GM12878 (cell line): ENCODE measurements around the gene ERAL1. TPM values are rescaled to one million over a fixed set of nuclear protein-coding genes. Genes with fewer than 3 reads are reported as not detected.
A peak's percentile ranks its signal among the peaks of the same experiment; 100 is the strongest.

Source experiments
- CHD4 ChIP-seq: fragments of 200-600 bp; sonication (generic); IDR thresholded peaks from 2 replicates; pipeline ENCODE4 v1.6.1; 2016; ENCODE audit warnings: mild to moderate bottlenecking
- E4F1 ChIP-seq: fragments of 450-650 bp; IDR thresholded peaks from 2 replicates; pipeline ENCODE4 v1.6.1; 2018; ENCODE audit warnings: borderline replicate concordance, mild to moderate bottlenecking; ENCODE audit not compliant: partially characterized antibody
- JUNB ChIP-seq: IDR thresholded peaks from 2 replicates; pipeline ENCODE4 v1.6.1; 2016; ENCODE audit warnings: antibody characterized with exemption, mild to moderate bottlenecking
- MLLT1 ChIP-seq: fragments of 450-650 bp; IDR thresholded peaks from 2 replicates; pipeline ENCODE4 v1.6.1; 2016; ENCODE audit warnings: mild to moderate bottlenecking
- MYC ChIP-seq: IDR thresholded peaks from 2 replicates; pipeline ENCODE4 v1.6.1; 2011; ENCODE audit warnings: mild to moderate bottlenecking, low read length, moderate library complexity, inconsistent platforms; ENCODE audit not compliant: insufficient read depth, insufficient replicate concordance, insufficient read length, severe bottlenecking
- PAX8 ChIP-seq: fragments of 450-650 bp; IDR thresholded peaks from 2 replicates; pipeline ENCODE4 v1.6.1; 2017; ENCODE audit warnings: mild to moderate bottlenecking, moderate library complexity
- REST ChIP-seq: IDR thresholded peaks from 2 replicates; pipeline ENCODE4 v1.6.1; 2012; ENCODE audit warnings: mild to moderate bottlenecking, low read depth, low read length
- SKIL ChIP-seq: fragments of 450-650 bp; IDR thresholded peaks from 2 replicates; pipeline ENCODE4 v1.6.1; 2017; ENCODE audit warnings: mild to moderate bottlenecking, low read depth, inconsistent platforms; ENCODE audit not compliant: poor library complexity, severe bottlenecking
- SP1 ChIP-seq: IDR thresholded peaks from one replicate; pipeline ENCODE4 v1.6.1; 2011; ENCODE audit warnings: low read depth, low read length
- ZBED1 ChIP-seq: IDR thresholded peaks from 2 replicates; pipeline ENCODE4 v1.6.1; 2016; ENCODE audit warnings: borderline replicate concordance
- polyA plus RNA-seq, 11 experiments: library from polyadenylated mRNA; depleted of rRNA in 4 of 11; unstranded in 6 of 11; stranded (reverse) in 5 of 11; fragments of >200 nt; fragmentation: Nextera tagmentation in 4 of 11; fragmentation: Illumina TruSeq in 1 of 11; extraction: Ambion mirVana in 4 of 11; extraction: Trizol in 1 of 11; gene quantifications; 1 replicate in 1 of 11; 2 replicates in 10 of 11; pipeline versions ENCODE4 v1.2.1 to v1.2.3, GENCODE V29; 2011 to 2016; ENCODE audit warnings: inconsistent platforms in 2 of 11, missing spikeins in 2 of 11, low read depth in 1 of 11
- total RNA-seq, 4 experiments: library from RNA; depleted of rRNA in 3 of 4; stranded (reverse); fragments of >200 nt in 3 of 4; fragmentation: Illumina TruSeq in 1 of 4; extraction: Trizol in 1 of 4; gene quantifications; 2 replicates each; pipeline versions ENCODE4 v1.2.1 to v1.2.3, GENCODE V29; 2013 to 2021
- TF ChIP-seq, protein P1 (sequence below): fragments of 450-650 bp; formaldehyde crosslinking; IDR thresholded peaks from 2 replicates; pipeline ENCODE4 v1.5.0; 2022; ENCODE audit warnings: mild to moderate bottlenecking, missing genetic modification characterization
- TF ChIP-seq, protein P2 (sequence below): IDR thresholded peaks from 2 replicates; pipeline ENCODE4 v1.6.1; 2011; ENCODE audit warnings: low read depth, mild to moderate bottlenecking, low read length, moderate library complexity, borderline replicate concordance; ENCODE audit errors: extremely low read depth
- TF ChIP-seq, protein P3 (sequence below): fragments of 450-650 bp; conservative IDR thresholded peaks from 2 replicates; pipeline ENCODE4 v1.6.1; 2017; ENCODE audit warnings: mild to moderate bottlenecking, moderate library complexity

Gene ERAL1
- total and polyA plus RNA-seq, 10 of the 15 experiments (the other 5 are each of a cell fraction or from before 2014, with no cell fraction given): 27.7 to 175 (median 104) TPM

DNA sequence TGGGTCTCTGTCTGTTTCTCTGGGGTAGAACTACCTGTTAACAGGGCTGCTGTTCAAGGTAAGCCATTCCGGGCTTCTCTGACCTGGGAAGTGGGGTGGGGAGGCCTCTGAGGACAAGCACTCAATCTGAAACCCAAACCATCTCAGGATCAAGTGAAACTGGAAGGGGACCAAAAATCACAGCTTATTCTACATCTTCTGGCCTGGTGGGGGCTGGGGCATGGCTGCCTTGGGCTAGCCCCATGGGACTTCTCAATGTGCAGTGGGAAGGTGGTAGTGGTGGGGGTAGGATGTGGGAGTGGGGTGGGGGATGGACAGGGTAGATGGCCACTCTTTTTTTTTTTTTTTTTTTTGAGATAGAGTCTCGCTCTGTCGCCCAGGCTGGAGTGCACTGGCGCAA is 37.2 kb downstream of the ERAL1 start (continued):
- TF ChIP-seq, protein P1, sequence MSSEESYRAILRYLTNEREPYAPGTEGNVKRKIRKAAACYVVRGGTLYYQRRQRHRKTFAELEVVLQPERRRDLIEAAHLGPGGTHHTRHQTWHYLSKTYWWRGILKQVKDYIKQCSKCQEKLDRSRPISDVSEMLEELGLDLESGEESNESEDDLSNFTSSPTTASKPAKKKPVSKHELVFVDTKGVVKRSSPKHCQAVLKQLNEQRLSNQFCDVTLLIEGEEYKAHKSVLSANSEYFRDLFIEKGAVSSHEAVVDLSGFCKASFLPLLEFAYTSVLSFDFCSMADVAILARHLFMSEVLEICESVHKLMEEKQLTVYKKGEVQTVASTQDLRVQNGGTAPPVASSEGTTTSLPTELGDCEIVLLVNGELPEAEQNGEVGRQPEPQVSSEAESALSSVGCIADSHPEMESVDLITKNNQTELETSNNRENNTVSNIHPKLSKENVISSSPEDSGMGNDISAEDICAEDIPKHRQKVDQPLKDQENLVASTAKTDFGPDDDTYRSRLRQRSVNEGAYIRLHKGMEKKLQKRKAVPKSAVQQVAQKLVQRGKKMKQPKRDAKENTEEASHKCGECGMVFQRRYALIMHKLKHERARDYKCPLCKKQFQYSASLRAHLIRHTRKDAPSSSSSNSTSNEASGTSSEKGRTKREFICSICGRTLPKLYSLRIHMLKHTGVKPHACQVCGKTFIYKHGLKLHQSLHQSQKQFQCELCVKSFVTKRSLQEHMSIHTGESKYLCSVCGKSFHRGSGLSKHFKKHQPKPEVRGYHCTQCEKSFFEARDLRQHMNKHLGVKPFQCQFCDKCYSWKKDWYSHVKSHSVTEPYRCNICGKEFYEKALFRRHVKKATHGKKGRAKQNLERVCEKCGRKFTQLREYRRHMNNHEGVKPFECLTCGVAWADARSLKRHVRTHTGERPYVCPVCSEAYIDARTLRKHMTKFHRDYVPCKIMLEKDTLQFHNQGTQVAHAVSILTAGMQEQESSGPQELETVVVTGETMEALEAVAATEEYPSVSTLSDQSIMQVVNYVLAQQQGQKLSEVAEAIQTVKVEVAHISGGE (CRISPR knock-in tag): no peak
- no peak for TF ChIP-seq PAX8
- no peak for TF ChIP-seq E4F1
- TF ChIP-seq MYC: no peak
- peak; percentile 36; the same call in 1 of the 2 replicates for TF ChIP-seq JUNB
- no peak for TF ChIP-seq ZBED1
- TF ChIP-seq CHD4: no peak
- TF ChIP-seq SKIL: no peak
- TF ChIP-seq SP1: no peak
- TF ChIP-seq, protein P2, sequence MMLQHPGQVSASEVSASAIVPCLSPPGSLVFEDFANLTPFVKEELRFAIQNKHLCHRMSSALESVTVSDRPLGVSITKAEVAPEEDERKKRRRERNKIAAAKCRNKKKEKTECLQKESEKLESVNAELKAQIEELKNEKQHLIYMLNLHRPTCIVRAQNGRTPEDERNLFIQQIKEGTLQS: no peak
- TF ChIP-seq, protein P3, sequence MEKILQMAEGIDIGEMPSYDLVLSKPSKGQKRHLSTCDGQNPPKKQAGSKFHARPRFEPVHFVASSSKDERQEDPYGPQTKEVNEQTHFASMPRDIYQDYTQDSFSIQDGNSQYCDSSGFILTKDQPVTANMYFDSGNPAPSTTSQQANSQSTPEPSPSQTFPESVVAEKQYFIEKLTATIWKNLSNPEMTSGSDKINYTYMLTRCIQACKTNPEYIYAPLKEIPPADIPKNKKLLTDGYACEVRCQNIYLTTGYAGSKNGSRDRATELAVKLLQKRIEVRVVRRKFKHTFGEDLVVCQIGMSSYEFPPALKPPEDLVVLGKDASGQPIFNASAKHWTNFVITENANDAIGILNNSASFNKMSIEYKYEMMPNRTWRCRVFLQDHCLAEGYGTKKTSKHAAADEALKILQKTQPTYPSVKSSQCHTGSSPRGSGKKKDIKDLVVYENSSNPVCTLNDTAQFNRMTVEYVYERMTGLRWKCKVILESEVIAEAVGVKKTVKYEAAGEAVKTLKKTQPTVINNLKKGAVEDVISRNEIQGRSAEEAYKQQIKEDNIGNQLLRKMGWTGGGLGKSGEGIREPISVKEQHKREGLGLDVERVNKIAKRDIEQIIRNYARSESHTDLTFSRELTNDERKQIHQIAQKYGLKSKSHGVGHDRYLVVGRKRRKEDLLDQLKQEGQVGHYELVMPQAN: no peak
- no peak for TF ChIP-seq REST
- TF ChIP-seq MLLT1: no peak
